Naive thymus-derived CD8-positive, alpha-beta T cell (primary cell): Measurements from ENCODE around the gene TPPP. TPM values are rescaled to one million over a fixed set of nuclear protein-coding genes. Genes with fewer than 3 reads are reported as not detected.
"Not testable (repeated sequence)": the region's sequence is repeated elsewhere in the genome, so short reads cannot be mapped to it uniquely, and the experiment has no call there.

ENCODE experiments used
- ATAC-seq, 2 donors: fragments of 150-1000 bp; cut with Tn5 transposase in 1 of 2; sonication (Bioruptor Pico), chemical (Tn5 transposase) in 1 of 2; 1 replicate in 1 of 2; 2 replicates in 1 of 2; pipeline ENCODE4 v1.10.0; 2021; ENCODE audit warnings: mild to moderate bottlenecking in 2 of 2, moderate library complexity in 2 of 2
- POLR2A ChIA-PET: fragments of 350-600 bp; sonication (Branson Sonifier 250); formaldehyde crosslinking; loops from one replicate; lab custom pipeline; 2021; ENCODE audit warnings: antibody characterized with exemption; lab: Charles Lee
- DNase-seq, 10 donors: peaks; one replicate each; pipeline versions ENCODE4 v3.0.0 to v3.0.0-alpha.2; 2020 to 2022
- H3K27ac Mint-ChIP-seq, 10 donors: one replicate each; pipeline ENCODE4 v1.8.0; 2020 to 2022; ENCODE audit warnings: mild to moderate bottlenecking in 10 of 10, mixed read lengths in 10 of 10, moderate library complexity in 4 of 10, inconsistent platforms in 1 of 10
- H3K27me3 Mint-ChIP-seq, 5 donors: one replicate each; pipeline ENCODE4 v1.8.0; 2021 to 2022; ENCODE audit warnings: mixed read lengths in 5 of 5
- H3K36me3 Mint-ChIP-seq, 3 donors: one replicate each; pipeline ENCODE4 v1.8.0; 2020 to 2022; ENCODE audit warnings: mixed read lengths in 3 of 3, mild to moderate bottlenecking in 2 of 3, inconsistent platforms in 1 of 3
- H3K4me1 Mint-ChIP-seq, 4 donors: one replicate each; pipeline ENCODE4 v1.8.0; 2021 to 2022; ENCODE audit warnings: mixed read lengths in 4 of 4
- H3K4me3 Mint-ChIP-seq, 10 donors: one replicate each; pipeline ENCODE4 v1.8.0; 2020 to 2022; ENCODE audit warnings: mild to moderate bottlenecking in 10 of 10, mixed read lengths in 10 of 10, moderate library complexity in 6 of 10, inconsistent platforms in 1 of 10
- H3K9me3 Mint-ChIP-seq, 9 donors: one replicate each; pipeline ENCODE4 v1.8.0; 2020 to 2022; ENCODE audit warnings: mixed read lengths in 9 of 9, mild to moderate bottlenecking in 3 of 9, inconsistent platforms in 1 of 9, moderate library complexity in 1 of 9
- polyA plus RNA-seq, 3 donors: library from polyadenylated mRNA; unstranded; fragments of 300-500 nt; fragmentation: Illumina TruSeq; gene quantifications; one replicate each; pipeline ENCODE4 v1.2.3, GENCODE V29; 2021
- total RNA-seq, 8 experiments: library from RNA in 2 of 8; stranded (reverse) in 2 of 8; gene quantifications; one replicate each; pipeline ENCODE4 v1.2.3 and lab custom pipeline; 2021 to 2026

The TPPP gene
- total and polyA plus RNA-seq, 5 experiments from 2014 or later: 0.16 to 0.49 (median 0.25) TPM; not detected in 2

DNA sequence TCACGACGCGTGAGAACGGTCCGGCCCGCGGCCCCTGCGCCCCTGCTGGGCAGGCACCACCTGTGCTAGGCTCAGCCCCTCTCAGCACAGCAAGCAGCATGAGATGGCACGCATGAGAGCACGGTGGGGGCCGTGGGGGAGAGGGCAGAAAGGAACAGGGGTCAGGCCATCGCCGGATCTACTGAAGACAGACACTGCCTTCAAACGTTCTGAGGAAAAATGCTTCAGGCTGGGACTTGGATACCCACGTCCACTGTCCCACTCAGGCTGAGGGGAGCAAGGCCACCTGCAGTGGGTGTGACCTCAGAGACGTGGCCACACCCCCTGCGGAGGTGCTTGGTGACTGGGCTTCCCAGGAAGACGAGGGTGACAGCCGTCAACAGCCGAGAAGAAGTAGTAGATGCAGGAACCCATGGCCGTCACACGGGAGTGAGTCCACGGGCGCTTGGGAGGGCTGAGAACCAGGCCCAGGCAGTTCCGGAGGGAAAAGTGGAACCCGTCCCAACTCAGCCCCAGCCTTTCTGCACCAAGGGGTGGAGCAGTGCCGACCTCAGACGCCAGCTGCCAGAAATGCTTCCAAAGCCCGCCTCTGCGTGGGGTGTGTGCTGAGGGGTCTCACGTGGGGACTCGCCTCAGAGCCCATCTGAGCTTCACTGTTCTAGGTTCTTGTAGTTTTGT lies 12.9 kb downstream of the TPPP start:
- DNase-seq, H3K4me3 Mint-ChIP-seq, H3K4me1 Mint-ChIP-seq, POLR2A ChIA-PET, H3K9me3 Mint-ChIP-seq, ATAC-seq, H3K27ac Mint-ChIP-seq, H3K36me3 Mint-ChIP-seq: not testable (repeated sequence)
- H3K27me3 Mint-ChIP-seq: peaks cover 0 to 35% (median 0%) of the 10 kb centered on the region in 5 donors

DNA sequence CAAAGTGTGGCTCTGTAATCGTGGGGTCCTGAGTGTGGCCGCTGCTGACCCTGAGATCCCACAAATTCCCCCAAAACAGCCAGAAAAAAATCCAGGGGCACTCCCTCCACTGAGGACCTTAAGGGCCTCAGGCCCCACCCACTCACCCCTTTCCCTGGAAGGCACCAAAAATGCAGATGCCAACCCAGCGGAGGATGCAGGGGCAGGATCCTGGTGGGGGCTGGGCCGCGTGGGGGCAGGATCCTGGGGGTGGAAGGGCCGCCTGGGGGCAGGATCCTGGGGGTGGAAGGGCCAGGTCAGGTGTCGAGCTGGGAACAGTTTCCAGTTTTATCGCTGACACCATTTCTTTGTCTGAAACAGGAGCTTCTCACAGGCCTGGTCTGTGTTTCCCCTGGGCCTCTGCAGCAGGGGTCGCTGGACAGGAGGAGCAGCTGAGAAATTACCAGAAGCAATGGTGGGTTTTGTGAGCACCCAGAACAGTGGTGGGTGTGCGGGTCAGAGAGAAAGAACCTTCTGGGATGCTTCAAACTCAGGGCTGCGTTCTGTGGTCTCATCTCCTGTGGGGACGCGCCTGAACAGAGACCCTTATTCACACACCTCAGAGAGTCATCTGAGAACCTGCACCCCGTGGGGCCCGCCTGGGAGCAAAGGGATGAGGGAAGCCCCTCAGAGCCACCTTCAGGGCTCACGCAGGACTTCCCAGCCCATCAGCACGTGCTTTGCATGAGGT lies 13.8 kb downstream of the TPPP start:
- DNase-seq, POLR2A ChIA-PET, ATAC-seq: not testable (repeated sequence)

GRCh38 chr5:678521-678920 lies 14.6 kb downstream of the TPPP start:
- peaks cover 0 to 28% (median 0%) of the 10 kb centered on the region in 5 donors for H3K27me3 Mint-ChIP-seq
- H3K4me3 Mint-ChIP-seq, ATAC-seq, H3K27ac Mint-ChIP-seq, POLR2A ChIA-PET, H3K9me3 Mint-ChIP-seq, H3K4me1 Mint-ChIP-seq, DNase-seq, H3K36me3 Mint-ChIP-seq: not testable (repeated sequence)

More for the DNA sequence above, 13.8 kb downstream of the TPPP start:
- H3K27me3 Mint-ChIP-seq: peaks cover 0 to 28% (median 0%) of the 10 kb centered on the region in 5 donors
- not testable (repeated sequence) for H3K4me1 Mint-ChIP-seq, H3K36me3 Mint-ChIP-seq, H3K9me3 Mint-ChIP-seq, H3K4me3 Mint-ChIP-seq, H3K27ac Mint-ChIP-seq

DNA sequence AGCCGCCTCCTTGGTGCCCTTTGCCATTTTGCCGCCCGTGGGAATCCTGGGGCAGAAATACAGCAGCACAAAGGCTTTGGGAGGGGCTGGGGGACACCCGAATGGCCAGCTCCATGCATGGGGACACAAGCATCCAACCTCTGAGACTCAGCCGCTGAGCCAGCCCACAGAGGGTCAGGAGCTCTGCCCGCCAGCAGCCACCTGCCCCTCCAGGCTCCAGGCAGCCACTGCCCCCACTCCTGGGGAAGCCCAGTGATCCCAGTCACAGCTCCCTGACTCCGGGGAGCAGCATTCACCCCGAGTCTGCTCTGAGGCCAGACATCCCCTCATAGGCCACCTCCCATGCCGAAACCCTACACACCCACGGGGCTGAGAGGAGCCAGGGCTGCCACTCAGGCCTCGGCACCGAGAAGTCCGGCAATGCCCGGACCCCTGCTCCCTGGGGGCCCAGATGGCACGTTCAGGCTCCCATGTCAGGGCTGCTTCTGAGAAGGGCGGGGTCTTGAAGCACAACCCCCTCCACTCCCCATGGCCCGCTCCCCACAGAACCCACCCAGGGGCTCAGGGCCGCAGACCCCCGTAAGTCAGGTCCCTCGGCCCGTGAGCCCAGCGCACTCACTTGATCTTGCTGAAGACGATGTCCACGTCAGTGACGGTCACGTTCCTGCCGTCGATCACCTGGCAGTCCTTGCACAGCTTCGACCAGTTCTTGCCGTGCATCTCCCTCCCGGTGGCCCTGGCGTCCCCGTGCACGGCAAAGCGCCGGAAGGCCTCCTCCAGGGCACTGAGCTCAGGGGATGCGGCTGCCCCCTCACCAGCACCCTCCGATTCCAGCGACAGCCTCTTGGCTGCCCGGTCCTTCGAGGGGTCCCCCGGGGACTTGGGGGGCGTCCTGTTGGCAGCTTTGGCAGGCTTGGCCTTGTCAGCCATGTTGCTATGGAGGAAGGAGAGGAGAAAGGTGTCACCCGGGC lies 15.7 kb downstream of the TPPP start:
- peak overlapping the region in 1 of 10 donors; percentile 59 for H3K27ac Mint-ChIP-seq
- no peaks in the 10 kb centered on the region for H3K36me3 Mint-ChIP-seq
- ATAC-seq: no peak
- no peak overlapping the region for H3K4me3 Mint-ChIP-seq
- H3K9me3 Mint-ChIP-seq: no peaks in the 10 kb centered on the region
- H3K27me3 Mint-ChIP-seq: peaks cover 0 to 31% (median 4%) of the 10 kb centered on the region in 5 donors
- POLR2A ChIA-PET: no interaction called here
- DNase-seq: peak in 1 of 10 donors; percentile 58
- H3K4me1 Mint-ChIP-seq: peaks cover 3 to 11% (median 9%) of the 10 kb centered on the region in 4 donors

DNA sequence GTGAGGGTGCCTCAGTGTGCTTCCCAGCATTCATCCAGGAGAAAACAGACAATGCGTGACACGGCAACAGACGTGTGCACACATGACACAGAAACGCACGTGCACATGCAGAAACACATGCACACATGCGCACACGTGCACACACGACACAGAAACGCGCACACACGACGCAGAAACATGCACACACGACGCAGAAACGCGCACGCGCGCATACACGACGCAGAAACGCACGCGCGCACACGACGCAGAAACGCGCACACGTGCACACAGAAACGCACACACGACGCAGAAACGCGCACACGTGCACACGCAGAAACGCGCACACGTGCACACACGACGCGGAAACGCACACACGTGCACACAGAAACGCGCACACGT lies 16.5 kb downstream of the TPPP start:
- H3K4me3 Mint-ChIP-seq: no peak overlapping the region
- peaks cover 3 to 15% (median 14%) of the 10 kb centered on the region in 4 donors for H3K4me1 Mint-ChIP-seq
- POLR2A ChIA-PET: no interaction called here

GRCh38 chr5:675871-676698 lies 17.1 kb downstream of the TPPP start:
- DNase-seq (no peak), ATAC-seq (no peak)
- H3K27ac Mint-ChIP-seq: peak overlapping the region in 2 of 10 donors; percentile 28 to 38
- H3K27me3 Mint-ChIP-seq: peaks cover 0 to 28% (median 4%) of the 10 kb centered on the region in 5 donors
- H3K36me3 Mint-ChIP-seq: no peaks in the 10 kb centered on the region
- peaks cover 3 to 16% (median 15%) of the 10 kb centered on the region in 4 donors for H3K4me1 Mint-ChIP-seq
- H3K4me3 Mint-ChIP-seq: no peak overlapping the region
- POLR2A ChIA-PET: no interaction called here
- H3K9me3 Mint-ChIP-seq: no peaks in the 10 kb centered on the region

More for the DNA sequence above, 16.5 kb downstream of the TPPP start:
- DNase-seq (no peak), ATAC-seq (no peak)
- H3K27me3 Mint-ChIP-seq: peaks cover 0 to 31% (median 4%) of the 10 kb centered on the region in 5 donors
- no peaks in the 10 kb centered on the region for H3K36me3 Mint-ChIP-seq
- no peak overlapping the region for H3K27ac Mint-ChIP-seq
- H3K9me3 Mint-ChIP-seq: no peaks in the 10 kb centered on the region

DNA sequence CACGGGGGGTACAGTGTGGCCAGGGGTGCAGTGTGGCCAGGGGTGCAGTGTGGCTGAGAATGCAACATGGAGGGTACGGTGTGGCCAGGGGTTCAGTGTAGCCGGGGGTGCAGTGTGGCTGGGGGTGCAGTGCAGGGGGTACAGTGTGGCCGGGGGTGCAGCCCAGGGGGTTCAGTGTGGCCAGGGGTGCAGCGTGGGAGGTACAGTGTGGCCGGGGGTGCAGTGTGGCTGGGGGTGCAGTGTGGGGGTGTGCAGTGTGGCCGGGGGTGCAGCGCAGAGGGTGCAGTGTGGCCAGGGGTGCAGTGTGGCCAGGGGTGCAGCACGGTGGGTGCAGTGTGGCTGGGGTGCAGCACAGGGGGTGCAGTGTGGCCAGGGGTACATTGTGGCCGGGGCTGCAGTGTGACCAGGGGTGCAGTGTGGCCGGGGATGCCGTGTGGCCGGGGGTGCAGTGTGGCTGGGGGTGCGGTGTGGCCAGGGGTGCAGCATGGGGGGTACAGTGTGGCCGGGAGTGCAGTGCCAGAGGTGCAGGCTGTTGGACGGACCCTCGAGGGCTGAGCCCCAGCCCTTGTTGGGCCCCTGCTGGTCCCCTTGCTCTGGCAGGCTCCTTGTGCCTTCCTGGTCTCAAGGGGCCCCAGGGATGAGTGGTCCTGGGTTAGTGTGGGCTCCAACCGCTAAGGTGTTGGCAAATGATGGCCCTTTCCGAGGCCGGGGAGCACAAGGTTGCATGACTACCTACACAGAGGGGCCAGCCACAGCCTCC lies 17.9 kb downstream of the TPPP start:
- Mint-ChIP-seq H3K4me1 (peaks cover 3 to 16% (median 15%) of the 10 kb centered on the region in 4 donors), H3K4me3 (no peak overlapping the region), H3K36me3 (no peaks in the 10 kb centered on the region), H3K27ac (peak overlapping the region in 3 of 10 donors; percentile 28 to 56 (median 38)), H3K9me3 (no peaks in the 10 kb centered on the region), H3K27me3 (peaks cover 0 to 24% (median 4%) of the 10 kb centered on the region in 5 donors)
- ATAC-seq (no peak), DNase-seq (peak in 1 of 10 donors; percentile 51)
- POLR2A ChIA-PET: no interaction called here

DNA sequence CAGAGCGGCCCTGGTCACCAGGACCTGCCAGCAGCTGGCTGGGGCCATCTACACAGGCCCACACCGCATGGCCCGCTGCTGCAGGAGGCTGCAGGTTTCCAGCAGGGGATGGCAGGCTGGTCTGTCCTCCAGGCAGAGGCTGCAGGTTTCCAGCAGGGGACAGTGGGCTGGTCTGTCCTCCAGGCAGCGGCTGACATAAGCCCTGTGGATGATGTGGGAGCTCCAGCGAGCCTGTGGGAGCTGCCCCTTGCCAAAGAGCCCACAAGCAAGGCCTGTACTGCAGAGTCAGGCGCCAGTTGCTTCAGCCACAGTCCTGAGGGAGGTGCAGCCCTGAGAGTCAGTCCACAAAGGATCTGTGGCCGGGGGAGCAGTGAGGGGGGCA lies 18.5 kb downstream of the TPPP start:
- Mint-ChIP-seq H3K4me1 (peaks cover 3 to 16% (median 15%) of the 10 kb centered on the region in 4 donors), H3K27me3 (peaks cover 0 to 24% (median 4%) of the 10 kb centered on the region in 5 donors), H3K27ac (peak overlapping the region in 1 of 10 donors; percentile 33), H3K9me3 (no peaks in the 10 kb centered on the region), H3K4me3 (no peak overlapping the region), H3K36me3 (no peaks in the 10 kb centered on the region)
- peak in 1 of 10 donors; percentile 57 for DNase-seq
- no peak for ATAC-seq
- POLR2A ChIA-PET: no interaction called here

DNA sequence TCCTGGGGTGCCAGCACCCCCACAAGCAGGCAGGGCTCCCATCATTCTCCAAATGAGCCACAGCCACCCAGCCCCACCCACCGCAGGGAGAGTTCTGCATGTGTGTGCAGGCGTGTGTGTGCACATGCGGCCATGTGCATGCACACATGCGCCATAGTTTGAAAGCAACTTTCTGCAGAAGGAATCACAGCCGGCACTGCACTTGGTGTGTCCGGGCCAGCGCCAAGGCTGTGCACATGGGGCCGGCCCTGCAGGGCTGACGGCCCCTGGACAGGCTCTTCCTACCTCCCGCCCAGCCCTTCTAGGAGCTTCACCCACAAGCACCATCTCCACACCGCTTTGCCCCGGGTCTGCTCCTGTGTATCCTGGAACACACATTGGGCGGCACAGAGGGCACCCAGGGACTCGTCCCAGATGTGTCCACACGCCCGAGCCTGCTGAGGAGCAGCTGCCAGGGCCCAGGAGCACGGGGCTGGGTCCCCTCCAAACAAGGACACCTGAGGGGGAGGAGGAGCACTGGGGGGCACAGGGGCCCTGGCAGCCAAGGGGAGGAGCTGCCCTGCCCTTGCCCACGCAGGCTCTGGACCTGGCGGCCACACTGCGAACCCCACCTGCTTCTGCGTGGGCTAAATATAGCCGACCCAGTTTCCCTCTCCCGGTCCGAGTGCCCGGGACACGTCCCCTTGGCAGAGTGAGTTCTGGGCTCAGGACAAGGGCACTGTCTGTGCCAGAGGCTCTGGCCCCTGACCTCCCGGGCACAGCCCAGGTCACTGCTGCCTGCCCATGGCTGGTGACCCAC lies 19.1 kb downstream of the TPPP start:
- no peaks in the 10 kb centered on the region for H3K9me3 Mint-ChIP-seq
- H3K4me3 Mint-ChIP-seq: peak overlapping the region in 2 of 10 donors; percentile 28 to 33
- H3K27me3 Mint-ChIP-seq: peaks cover 0 to 24% (median 4%) of the 10 kb centered on the region in 5 donors
- peaks cover 3 to 16% (median 15%) of the 10 kb centered on the region in 4 donors for H3K4me1 Mint-ChIP-seq
- peak overlapping the region in 4 of 10 donors; percentile 4 to 47 (median 40) for H3K27ac Mint-ChIP-seq
- POLR2A ChIA-PET: no interaction called here
- DNase-seq (peak in 1 of 10 donors; percentile 61), ATAC-seq (no peak)
- H3K36me3 Mint-ChIP-seq: no peaks in the 10 kb centered on the region

GRCh38 chr5:673161-673830 lies 19.9 kb downstream of the TPPP start:
- ATAC-seq: no peak
- peak overlapping the region; percentile 42 to 84 (median 66) for H3K4me3 Mint-ChIP-seq
- H3K27ac Mint-ChIP-seq: peak overlapping the region; percentile 57 to 97 (median 88)
- H3K36me3 Mint-ChIP-seq: no peaks in the 10 kb centered on the region
- POLR2A ChIA-PET: no interaction called here
- no peak for DNase-seq
- no peaks in the 10 kb centered on the region for H3K9me3 Mint-ChIP-seq
- H3K4me1 Mint-ChIP-seq: peaks cover 3 to 16% (median 15%) of the 10 kb centered on the region in 4 donors
- H3K27me3 Mint-ChIP-seq: peaks cover 0 to 24% (median 4%) of the 10 kb centered on the region in 5 donors
